ENCODE measurements around the gene ING3.
"Not testable (repeated sequence)": the region's sequence is repeated elsewhere in the genome, so short reads cannot be mapped to it uniquely, and the experiment has no call there.

Gene ING3

DNA sequence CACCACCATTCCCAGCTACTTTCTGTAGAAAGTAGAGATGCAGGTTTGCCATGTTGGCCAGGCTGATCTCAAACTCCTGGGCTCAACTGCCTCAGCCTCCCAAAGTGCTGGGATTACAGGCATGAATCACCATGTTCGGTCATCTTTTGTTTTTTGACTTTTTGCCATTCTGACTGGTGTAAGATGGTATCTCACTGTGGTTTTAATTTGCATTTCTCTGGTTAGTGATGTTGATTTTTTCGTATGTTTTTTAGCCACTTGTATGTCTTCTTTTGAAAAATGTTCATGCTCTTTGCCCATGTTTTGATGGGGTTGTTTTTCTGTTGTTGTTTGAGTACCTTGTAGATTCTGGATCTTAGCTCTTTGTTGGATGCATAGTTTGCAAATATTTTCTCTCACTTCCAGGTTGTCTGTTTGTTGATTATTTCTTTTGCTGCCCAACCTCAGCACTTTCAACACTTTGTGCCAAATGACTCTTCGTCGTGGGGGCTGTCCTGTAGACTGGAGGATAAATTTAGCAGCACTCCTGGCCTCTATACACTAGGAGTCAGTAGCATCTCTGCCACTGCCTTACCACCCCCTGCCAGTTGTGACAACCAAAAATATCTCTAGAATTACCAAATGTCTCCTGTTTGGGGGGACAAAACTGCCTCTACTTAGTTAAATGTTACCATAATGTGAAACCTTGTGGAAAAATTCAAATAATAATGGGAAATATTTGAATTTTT, 31.5 kb downstream of the ING3 start:
- Histone ChIP-seq H3K9me3 (ENCODE audit: control insufficient read depth, low read length) (no peaks in the 10 kb centered on the region), H3K4me1 (ENCODE audit: control insufficient read depth, insufficient read depth, low read length) (peaks cover 20% of the 10 kb centered on the region), H3K9ac (ENCODE audit: low read length) (no peak overlapping the region), H3K4me3 (ENCODE audit: low read length) (no peak overlapping the region), H3K36me3 (ENCODE audit: control insufficient read depth, insufficient read depth, low read length, severe bottlenecking) (peaks cover under 1% of the 10 kb centered on the region), H3K27me3 (replicated peaks; ENCODE audit: control insufficient read depth, insufficient read depth, low read length) (no peaks in the 10 kb centered on the region)
- peak; percentile 57 for DNase-seq (ENCODE audit: low read depth)

- H3K36me3 ChIP-seq (ENCODE audit: control insufficient read depth, insufficient read depth, low read length, severe bottlenecking); H3K27me3 ChIP-seq (replicated peaks; ENCODE audit: control insufficient read depth, insufficient read depth, low read length); H3K4me3 ChIP-seq (ENCODE audit: low read length); H3K9me3 ChIP-seq (ENCODE audit: control insufficient read depth, low read length); H3K9ac ChIP-seq (ENCODE audit: low read length); DNase-seq (ENCODE audit: low read depth): not testable (repeated sequence)
- H3K4me1 ChIP-seq (ENCODE audit: control insufficient read depth, insufficient read depth, low read length): peaks cover 23% of the 10 kb centered on the region
Measured at GRCh38 chr7:120983592-120983991, 33.0 kb downstream of the ING3 start.

GRCh38 chr7:120984406-120984805, 33.8 kb downstream of the ING3 start:
- no peaks in the 10 kb centered on the region for H3K36me3 ChIP-seq (ENCODE audit: control insufficient read depth, insufficient read depth, low read length, severe bottlenecking)

GRCh38 chr7:120985130-120985758, 34.7 kb downstream of the ING3 start:
- no peaks in the 10 kb centered on the region for H3K9me3 ChIP-seq (ENCODE audit: control insufficient read depth, low read length)
- H3K9ac ChIP-seq (ENCODE audit: low read length): no peak overlapping the region
- no peaks in the 10 kb centered on the region for H3K36me3 ChIP-seq (ENCODE audit: control insufficient read depth, insufficient read depth, low read length, severe bottlenecking)
- peaks cover 18% of the 10 kb centered on the region for H3K4me1 ChIP-seq (ENCODE audit: control insufficient read depth, insufficient read depth, low read length)
- no peak for DNase-seq (ENCODE audit: low read depth)
- H3K4me3 ChIP-seq (ENCODE audit: low read length): no peak overlapping the region
- no peaks in the 10 kb centered on the region for H3K27me3 ChIP-seq (replicated peaks; ENCODE audit: control insufficient read depth, insufficient read depth, low read length)

More at GRCh38 chr7:120984406-120984805, 33.8 kb downstream of the ING3 start:
- Histone ChIP-seq H3K27me3 (replicated peaks; ENCODE audit: control insufficient read depth, insufficient read depth, low read length) (no peaks in the 10 kb centered on the region), H3K9ac (ENCODE audit: low read length) (no peak overlapping the region), H3K9me3 (ENCODE audit: control insufficient read depth, low read length) (no peaks in the 10 kb centered on the region), H3K4me1 (ENCODE audit: control insufficient read depth, insufficient read depth, low read length) (peaks cover 23% of the 10 kb centered on the region), H3K4me3 (ENCODE audit: low read length) (no peak overlapping the region)
- no peak for DNase-seq (ENCODE audit: low read depth)

GRCh38 chr7:120985839-120986238, 35.3 kb downstream of the ING3 start:
- H3K4me3 ChIP-seq (ENCODE audit: low read length): no peak overlapping the region
- no peaks in the 10 kb centered on the region for H3K27me3 ChIP-seq (replicated peaks; ENCODE audit: control insufficient read depth, insufficient read depth, low read length)
- H3K9me3 ChIP-seq (ENCODE audit: control insufficient read depth, low read length): no peaks in the 10 kb centered on the region
- no peak overlapping the region for H3K9ac ChIP-seq (ENCODE audit: low read length)
- H3K36me3 ChIP-seq (ENCODE audit: control insufficient read depth, insufficient read depth, low read length, severe bottlenecking): no peaks in the 10 kb centered on the region
- no peak for DNase-seq (ENCODE audit: low read depth)
- H3K4me1 ChIP-seq (ENCODE audit: control insufficient read depth, insufficient read depth, low read length): peaks cover 23% of the 10 kb centered on the region

DNA sequence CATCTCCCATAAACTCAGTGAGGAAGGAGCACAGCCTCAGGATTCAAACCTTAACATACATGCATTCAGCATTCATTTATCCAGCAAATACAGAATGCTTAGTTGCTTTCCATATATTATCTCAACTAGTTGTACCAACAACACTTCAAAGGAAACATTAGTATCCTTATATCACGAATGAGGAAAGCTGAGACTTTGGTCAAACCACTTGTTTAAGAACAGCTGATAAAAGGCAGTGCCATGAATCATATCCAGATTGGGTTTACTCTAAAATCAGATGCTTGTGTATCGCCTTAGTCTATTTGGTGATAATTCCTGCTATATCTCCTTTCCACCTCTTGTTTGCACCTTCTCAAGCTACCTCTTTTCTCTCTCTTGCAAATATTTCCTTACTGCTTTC, 36.1 kb downstream of the ING3 start:
- Histone ChIP-seq H3K4me3 (ENCODE audit: low read length) (no peak overlapping the region), H3K9ac (ENCODE audit: low read length) (no peak overlapping the region), H3K4me1 (ENCODE audit: control insufficient read depth, insufficient read depth, low read length) (peaks cover 23% of the 10 kb centered on the region), H3K36me3 (ENCODE audit: control insufficient read depth, insufficient read depth, low read length, severe bottlenecking) (no peaks in the 10 kb centered on the region), H3K27me3 (replicated peaks; ENCODE audit: control insufficient read depth, insufficient read depth, low read length) (no peaks in the 10 kb centered on the region), H3K9me3 (ENCODE audit: control insufficient read depth, low read length) (no peaks in the 10 kb centered on the region)
- no peak for DNase-seq (ENCODE audit: low read depth)

DNA sequence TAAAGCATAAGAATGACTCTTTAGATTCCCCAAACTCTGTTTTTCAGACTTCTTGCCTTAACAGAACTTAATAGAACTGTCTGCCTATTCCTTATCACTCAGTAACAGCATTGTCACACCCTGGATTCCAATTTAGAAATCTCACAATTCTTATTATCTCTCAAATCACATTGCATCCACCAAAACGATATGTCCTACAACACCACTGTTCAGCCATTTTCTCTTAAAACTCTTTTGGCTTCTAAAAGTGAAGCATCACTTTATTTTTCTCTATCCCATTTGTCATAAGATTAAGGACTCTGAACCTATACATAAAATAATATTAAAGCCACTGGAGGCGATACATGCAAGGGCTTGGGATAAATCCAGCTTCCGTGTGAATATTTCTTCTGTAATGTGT, 36.7 kb downstream of the ING3 start:
- H3K36me3 ChIP-seq (ENCODE audit: control insufficient read depth, insufficient read depth, low read length, severe bottlenecking): no peaks in the 10 kb centered on the region
- H3K9me3 ChIP-seq (ENCODE audit: control insufficient read depth, low read length): no peaks in the 10 kb centered on the region
- peak overlapping the region; percentile 84 for H3K4me3 ChIP-seq (ENCODE audit: low read length)
- peak overlapping the region; percentile 96 for H3K9ac ChIP-seq (ENCODE audit: low read length)
- DNase-seq (ENCODE audit: low read depth): no peak
- H3K4me1 ChIP-seq (ENCODE audit: control insufficient read depth, insufficient read depth, low read length): peaks cover 24% of the 10 kb centered on the region
- H3K27me3 ChIP-seq (replicated peaks; ENCODE audit: control insufficient read depth, insufficient read depth, low read length): no peaks in the 10 kb centered on the region

DNA sequence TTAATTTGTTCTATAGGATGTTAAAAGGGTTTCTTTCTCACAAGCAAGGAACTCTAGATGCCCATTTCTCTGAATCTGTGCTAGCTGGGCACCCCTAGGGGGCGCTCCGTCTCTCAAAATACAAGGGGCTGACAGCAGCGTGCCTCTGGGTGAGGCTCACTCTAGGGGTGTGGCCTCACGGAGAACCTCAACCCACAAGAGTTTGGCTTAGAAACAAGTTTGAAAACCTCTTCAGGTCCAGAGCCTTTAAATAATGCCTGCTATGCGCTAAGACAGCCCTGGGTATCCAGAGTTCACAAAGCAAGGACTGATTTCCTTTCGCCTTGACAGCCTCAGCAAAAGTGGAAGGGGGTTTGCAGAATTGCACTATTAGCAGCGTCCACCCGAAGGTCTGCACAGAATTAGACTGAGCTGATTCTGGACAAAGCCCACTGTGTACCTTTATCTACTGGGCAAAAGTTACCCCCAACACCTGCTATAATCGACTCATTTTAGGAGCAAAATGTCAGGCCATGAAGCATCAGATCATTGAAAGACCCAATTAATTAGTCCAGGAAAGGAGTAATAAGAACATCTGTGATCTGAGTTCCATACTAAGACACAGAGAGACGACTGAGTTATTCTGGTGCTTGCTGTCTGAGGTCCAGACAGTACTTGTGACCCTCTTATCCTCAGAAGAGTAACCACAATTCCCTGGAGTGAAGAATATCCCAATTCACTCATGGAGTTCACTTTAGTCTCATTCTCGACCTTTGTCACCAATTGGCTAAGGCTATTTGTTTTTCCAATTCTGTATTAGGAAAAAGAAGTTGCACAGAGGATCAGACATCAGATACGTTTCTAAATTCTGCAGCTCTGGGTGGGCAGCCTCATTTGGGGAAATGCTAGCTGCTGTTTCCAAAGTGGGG, 37.4 kb downstream of the ING3 start:
- Histone ChIP-seq H3K9ac (ENCODE audit: low read length) (peak overlapping the region; percentile 96), H3K4me3 (ENCODE audit: low read length) (peak overlapping the region; percentile 84), H3K27me3 (replicated peaks; ENCODE audit: control insufficient read depth, insufficient read depth, low read length) (no peaks in the 10 kb centered on the region), H3K4me1 (ENCODE audit: control insufficient read depth, insufficient read depth, low read length) (peaks cover 30% of the 10 kb centered on the region), H3K9me3 (ENCODE audit: control insufficient read depth, low read length) (no peaks in the 10 kb centered on the region), H3K36me3 (ENCODE audit: control insufficient read depth, insufficient read depth, low read length, severe bottlenecking) (no peaks in the 10 kb centered on the region)
- DNase-seq (ENCODE audit: low read depth): peak; percentile 98

DNA sequence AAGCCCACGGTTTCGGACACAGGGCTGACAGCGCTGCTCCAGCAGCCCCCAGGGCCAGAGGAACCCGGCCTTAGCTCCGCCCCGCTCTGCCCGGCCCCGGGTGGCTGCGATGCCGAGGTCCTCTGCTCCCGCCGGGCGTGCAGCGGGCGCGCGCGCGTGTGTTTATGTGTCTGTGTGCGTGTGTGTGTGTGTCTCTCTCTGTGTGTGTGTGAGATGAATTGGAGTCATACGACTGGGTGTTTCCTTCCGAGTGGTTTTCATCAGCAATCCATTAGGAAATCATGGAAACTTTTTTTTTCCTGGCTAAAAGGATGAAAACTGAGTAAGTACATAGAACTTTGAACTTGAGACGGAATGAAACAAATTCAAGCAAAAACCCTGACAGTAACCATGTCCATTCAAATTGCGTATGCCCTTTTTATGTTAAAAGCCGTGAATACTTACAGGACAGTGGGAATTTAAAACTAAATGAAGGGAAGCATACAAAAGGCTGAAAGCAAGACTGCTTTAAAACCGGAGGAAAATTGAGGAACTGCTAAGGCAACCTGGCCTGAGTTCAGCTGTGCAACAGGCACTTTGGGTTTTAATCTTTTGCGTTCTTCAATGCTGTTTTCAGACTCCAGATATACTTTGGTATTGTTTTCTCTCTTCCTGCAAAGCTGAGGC, 38.1 kb downstream of the ING3 start, which contains the start of gene CPED1:
CPED1 (plus strand) TSS at position 121 of the 666 bp plus-strand sequence. CDS start 911 bp downstream, outside the sequence.
- peak within 1 kb of the TSS; percentile 96 for H3K9ac ChIP-seq (ENCODE audit: low read length)
- DNase-seq (ENCODE audit: low read depth): peak; percentile 88
- H3K4me1 ChIP-seq (ENCODE audit: control insufficient read depth, insufficient read depth, low read length): peaks cover 38% of the 10 kb centered on the region
- H3K4me3 ChIP-seq (ENCODE audit: low read length): peak within 1 kb of the TSS; percentile 84
- H3K9me3 ChIP-seq (ENCODE audit: control insufficient read depth, low read length): no peaks in the 10 kb centered on the region
- no peaks in the 10 kb centered on the region for H3K27me3 ChIP-seq (replicated peaks; ENCODE audit: control insufficient read depth, insufficient read depth, low read length)
- H3K36me3 ChIP-seq (ENCODE audit: control insufficient read depth, insufficient read depth, low read length, severe bottlenecking): no peaks in the 10 kb centered on the region

DNA sequence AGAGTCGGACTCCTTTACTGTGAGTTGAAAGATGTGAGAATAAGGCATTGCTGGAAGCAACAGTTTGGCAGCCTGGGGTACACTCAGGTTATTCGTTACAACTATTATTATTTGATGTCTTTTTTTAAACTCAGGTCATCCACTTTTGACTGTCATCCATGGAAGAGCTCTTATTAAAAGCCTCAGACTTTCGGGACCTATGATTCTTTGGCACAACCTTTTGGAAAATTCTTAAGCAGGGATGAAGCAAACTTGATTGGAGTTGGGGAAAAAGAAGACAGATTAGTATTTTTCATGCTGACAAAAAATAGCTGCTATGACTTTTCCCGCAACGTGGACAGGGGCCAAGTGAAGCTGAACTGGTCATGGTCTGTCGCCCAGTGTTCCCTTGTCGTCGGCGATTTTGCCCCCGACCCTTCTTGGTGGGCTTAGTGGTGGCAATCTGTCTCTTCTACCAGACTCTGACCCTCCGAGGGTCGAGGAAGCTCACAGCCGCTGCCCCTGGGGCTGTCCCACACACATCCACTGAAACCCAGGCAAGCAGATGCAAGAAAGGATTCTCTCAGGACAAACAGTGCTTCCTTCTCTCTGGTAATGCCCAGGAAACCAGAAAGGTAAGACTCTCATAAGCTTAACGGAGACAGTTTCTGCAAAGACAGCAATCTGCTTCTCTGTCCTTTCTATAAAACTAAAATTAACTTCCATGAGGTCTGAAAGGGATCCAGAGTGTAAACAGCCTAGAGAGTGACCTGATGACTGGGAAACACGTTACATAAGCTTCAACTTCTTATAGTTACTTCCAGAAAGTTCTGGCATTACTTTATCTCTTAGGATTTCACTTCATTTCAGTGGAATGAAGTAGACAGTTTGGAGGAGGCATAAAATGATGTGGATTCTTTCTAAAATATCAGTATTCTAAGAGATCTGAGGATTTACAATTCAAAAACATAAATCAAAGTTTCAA, 39.0 kb downstream of the ING3 start:
- Histone ChIP-seq H3K27me3 (replicated peaks; ENCODE audit: control insufficient read depth, insufficient read depth, low read length) (no peaks in the 10 kb centered on the region), H3K9me3 (ENCODE audit: control insufficient read depth, low read length) (no peaks in the 10 kb centered on the region), H3K4me3 (ENCODE audit: low read length) (peak overlapping the region; percentile 84), H3K36me3 (ENCODE audit: control insufficient read depth, insufficient read depth, low read length, severe bottlenecking) (no peaks in the 10 kb centered on the region), H3K9ac (ENCODE audit: low read length) (peak overlapping the region; percentile 96), H3K4me1 (ENCODE audit: control insufficient read depth, insufficient read depth, low read length) (peaks cover 38% of the 10 kb centered on the region)
- DNase-seq (ENCODE audit: low read depth): peak; percentile 56
